ENCODE measurements around the gene SLC6A6.

The SLC6A6 gene

DNA sequence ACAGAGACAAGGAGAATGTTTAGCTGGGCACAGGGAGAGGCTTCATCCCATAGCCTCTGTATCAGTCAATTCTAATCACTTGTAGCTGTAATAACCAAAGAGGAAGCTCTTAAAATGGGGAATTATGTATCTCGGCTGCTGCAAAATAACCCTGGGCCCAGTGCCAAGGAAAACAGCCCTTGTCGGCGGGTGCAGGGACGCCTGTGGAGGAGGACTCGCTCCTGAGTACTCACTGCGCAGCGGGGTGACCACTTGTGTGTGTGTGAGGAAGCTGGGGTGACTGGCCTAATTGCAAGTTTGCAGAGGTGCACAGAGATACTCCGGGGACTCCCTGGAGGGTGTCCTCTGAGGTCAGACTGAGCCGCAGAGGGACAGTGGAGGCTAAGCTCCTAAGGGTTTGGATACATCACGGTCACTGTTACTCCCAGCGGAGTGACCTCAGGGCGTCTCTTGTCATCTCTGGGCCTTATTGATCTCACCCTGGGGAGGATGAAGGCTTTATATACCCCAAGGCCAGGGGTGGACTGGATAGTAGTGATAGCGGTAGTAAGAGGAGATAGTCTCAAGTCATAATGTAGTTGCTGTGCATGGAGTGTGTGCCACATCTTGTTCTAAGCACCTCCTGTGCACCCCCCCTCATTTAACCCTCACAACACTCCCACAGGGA is 37.2 kb downstream of the SLC6A6 start:
- no peak for DNase-seq

DNA sequence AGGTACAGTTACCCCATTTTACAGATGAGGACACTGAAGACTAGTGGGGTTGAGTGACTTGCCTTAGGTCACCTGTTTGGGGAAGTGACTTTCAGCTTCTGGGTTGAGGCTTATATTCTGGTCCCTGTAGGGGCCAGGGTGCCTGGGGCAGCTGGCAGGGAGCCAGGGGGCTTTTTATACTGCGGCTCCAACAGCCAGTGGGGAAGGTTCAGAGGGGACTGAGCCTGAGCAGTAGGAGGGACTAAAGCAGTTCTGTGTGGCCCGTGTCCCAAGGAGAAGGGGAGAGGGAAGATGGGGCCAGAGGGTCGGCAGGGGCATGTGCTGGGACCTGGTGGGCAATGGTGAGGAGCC is 37.7 kb downstream of the SLC6A6 start:
- DNase-seq = no peak

DNA sequence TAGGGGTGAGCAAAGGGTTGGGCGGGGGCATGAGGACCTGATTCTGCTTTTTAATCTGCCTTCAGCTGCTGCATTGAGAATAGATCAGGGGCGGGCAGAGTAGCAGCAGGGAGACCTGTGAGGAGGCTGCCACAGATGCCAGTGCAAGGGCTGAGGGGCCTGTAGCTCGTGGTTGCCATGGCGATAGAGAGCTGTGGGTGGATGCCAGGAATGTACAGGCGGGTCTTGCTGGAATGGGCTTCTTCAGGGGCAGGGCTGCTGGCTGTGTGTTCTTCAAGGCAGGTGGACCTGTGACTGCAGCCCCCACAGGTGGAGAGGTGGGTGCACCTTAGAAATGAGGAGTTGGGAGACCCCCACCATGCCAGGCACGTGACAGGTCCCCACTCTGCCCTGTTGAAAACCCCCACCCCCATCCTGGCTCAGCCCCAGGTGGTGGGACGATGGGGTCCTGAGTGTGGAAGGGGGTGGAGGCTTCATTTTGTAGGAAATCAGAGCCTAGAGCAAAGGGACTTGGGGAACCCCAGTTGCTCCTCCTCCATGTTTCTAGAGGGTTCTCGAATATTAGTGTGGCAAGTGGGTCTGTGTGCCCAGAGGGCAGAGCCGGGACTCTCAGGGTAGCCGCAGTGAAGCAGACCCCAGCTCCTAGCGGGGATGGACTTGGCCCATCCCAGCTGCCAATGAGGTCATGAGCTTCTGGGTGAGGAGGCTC is 38.3 kb downstream of the SLC6A6 start:
- DNase-seq = no peak

DNA sequence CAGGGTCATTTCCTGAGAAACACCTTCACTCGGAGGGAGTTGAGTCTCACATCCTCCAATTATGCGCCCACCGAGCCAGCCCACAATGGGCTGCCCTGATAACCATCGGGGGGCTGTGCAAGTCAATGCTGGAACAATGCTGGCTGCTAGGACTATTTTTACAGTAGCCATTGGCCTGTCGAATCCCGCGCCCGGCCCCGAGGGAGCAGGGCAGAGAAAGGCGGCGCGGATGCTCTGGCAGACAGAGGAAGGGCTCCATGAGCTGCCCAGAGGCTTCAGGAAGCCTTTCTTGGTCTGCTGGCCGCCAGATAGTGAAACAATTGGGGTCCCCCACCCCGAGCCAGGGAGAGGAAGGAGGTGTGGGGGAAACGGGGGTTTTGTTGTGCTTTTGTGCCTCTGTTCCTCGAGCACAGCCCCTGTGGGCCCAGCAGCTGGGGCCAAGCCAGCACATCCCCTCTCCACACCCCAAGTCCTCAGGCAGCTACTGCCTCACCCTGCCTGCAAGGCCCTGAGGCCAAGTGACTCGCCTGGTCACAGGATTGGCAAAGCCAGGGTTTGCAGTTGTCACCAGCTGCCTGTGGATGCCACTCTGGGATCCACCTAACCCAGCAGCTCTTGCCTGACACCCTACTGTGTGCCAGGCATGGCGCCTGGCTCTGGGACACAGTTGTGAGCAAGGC is 39.0 kb downstream of the SLC6A6 start:
- no peak for DNase-seq

DNA sequence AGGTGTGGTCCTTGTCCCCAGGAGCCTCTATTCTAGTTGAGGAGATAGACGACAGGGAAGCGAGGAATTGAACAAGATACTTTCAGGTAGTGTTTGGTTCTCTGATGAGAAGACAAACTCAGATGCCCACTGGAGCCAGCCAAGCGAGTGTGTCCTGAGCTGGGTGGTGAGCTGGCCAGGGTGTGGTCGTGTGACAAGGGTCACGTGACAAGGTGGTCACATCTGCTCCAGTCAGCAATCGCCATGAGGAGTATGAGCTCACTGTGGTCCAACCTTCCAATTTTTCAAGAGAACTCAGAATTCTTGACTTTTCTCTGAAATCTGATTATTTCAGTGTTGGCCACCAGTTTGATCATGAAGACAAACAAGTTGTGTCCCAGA is 39.5 kb downstream of the SLC6A6 start:
- no peak for DNase-seq

DNA sequence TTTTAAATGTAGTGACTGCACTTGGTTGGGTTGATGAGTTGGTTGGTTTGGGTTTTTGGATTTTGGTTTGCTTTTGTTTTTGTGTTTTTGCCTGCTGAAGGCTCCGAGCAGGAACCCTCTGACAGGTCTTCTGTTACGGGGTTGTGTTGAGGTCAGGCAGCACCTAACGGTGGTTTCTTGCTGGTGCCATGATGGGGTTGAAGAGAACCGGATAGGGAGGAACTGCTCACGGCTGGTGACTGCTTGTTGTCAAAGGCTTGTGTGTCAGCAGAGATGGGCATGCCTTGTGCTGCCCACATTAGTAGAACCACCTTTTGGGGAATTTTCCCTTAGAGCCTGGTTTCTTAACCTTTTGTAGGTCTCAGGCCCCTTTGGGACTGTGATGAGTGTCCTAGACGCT is 42.0 kb downstream of the SLC6A6 start:
- DNase-seq = no peak

DNA sequence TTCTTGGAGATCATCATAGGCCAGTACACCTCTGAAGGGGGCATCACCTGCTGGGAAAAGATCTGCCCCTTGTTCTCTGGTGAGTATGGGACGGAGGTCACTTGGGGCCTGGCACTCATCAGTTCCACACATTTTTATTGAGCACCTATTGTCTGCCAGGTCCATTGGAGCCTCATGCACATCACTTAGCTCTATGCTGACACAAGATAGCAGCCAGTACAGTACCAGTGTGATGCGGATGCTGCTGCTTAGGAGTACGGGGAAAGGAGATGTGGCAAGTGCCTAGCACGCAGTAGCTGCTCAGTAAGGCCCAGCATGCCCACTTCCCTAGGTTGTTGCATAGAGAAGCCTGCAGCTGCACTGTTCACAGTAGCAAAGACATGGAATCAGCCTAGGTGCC is 43.4 kb downstream of the SLC6A6 start:
- no peak for DNase-seq

DNA sequence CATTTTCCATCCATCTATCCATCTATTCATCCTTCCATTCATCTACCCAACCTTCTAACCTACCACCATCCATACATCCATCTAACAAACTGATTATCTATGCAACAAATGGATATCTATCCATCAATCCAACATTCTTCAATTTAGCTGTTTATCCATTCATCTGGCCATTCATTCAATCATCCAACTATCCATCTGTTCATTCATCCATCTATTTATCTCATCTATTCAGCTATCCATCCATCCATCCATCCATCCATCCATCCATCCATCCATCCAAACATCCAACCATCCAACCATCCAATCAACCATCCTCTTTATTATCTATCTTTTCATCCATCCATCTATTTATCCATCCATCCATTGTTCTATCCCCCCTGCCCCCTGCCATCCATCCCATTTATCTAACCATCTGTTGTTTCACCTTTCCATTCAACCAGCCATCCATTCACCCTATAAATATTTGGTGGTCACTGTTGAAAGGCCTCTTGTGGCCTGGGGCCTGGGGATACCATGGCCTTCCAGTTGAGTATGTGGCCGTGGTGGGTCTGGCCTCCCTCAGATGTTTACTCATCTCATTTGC is 44.7 kb downstream of the SLC6A6 start:
- DNase-seq = no peak

DNA sequence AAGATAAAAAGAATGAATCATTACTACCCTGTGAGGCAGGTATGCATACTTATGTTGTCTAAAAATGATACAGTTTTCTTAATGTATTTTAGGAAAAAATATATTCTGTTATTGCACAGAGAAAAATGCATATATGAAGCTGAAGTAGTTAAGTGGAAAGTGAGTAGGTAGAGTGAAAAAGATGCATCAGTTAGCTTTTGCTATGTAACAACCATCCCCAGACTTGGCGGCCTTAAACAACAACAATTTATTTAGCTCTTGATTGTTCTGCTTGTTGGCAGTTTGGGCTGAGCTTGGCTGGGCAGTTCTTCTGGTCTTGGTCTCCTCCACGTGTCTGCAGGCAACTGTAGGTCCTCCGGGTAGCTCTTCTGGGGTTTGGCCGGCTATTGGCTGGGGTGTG is 45.7 kb downstream of the SLC6A6 start:
- DNase-seq = no peak

DNA sequence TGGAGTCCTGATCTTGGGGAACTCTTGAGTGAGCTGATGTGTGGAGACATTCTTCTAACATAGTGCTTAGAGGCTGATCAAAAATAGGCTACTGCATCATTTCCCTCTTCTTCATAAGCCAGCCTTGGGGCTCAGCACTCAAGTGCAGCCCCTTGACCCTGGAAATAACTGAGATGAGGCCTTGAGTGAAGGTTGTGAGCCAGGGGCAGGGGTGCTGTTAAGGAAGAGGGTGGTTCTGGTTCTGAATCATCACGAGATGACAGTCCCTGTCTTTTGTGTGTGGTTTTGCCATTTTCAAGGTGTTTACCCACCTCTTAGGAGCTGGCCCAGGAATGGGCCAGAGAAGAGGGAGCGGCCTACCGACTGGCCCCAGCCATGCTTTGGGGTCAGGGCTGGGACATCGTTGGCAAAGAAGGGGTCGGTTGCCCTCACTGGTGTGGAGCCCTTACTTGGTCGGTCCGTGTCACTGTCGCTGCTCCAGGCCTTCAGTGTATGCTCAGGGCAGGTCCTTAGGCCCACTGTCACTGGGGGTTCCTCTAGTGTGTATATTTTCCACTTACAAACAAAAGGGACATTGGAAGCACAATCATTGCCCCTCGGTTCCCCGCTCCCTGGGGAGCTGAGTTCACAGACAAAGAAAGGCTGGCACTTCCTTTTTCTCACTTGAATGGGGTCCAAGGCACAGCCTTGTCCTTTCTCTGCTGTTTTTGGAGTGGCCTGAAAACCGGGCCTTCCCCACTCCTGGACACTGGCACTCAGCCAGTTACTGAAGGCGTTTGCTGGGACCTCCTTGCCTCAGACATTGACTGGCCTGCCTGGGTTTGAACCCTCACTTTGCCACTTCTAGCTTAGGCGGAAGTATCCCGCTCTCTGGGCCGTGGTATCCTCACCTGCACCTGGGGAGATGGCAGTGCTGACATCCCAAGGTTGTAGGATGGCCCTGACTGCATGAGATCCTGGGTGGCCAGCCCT is 46.6 kb downstream of the SLC6A6 start:
- DNase-seq = no peak

DNA sequence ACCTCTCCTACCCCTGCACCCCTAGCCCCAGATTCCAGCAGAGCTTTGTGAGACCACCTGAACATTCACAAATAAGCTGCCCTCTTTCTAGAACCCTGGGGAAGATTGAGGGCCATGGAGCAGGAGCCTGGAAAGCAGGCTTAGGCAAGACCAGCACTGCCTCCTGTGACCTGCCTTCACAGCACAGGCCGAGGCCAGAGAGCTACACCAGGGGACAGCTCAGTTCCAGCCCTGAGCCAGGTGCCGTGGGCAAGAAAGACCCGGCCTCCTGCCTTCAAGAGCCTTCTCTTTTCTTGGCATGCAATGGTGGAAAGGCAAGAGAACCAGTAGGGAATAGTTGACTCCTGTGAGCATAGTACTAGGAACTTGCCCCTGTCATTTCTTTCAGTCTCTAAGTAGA is 48.1 kb downstream of the SLC6A6 start:
- DNase-seq = no peak

DNA sequence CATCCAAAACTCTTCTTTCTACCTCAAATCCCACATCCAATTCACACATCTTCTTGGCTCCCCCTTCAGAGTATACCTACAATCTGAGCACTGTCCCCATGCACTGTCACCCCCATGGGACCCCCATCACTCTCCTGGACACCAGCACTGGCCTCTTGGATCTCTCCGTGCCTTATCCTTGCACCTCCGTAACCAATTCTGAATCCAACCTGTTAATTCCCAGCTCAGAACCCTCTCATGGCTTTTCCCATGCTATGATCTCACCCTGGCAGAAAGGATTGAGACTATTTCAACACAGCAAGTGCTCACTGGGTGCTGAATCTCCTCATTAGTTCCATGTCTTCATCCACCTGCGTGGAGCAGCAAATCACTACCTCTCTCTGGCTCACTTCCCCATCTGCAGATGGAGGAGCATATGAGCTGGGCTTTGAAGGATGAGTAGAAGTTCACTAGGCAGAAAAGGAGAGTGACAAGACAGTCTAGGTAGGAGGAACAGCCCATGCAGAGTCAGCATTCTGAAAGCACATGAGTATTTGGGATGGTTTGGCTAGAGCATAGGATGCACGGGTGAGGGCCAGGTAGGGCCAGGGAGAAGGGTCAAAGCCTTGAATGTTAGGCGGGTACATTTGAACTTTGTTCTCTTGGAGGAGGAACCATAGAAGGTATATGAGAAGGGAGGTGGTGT is 48.7 kb downstream of the SLC6A6 start:
- DNase-seq = no peak

DNA sequence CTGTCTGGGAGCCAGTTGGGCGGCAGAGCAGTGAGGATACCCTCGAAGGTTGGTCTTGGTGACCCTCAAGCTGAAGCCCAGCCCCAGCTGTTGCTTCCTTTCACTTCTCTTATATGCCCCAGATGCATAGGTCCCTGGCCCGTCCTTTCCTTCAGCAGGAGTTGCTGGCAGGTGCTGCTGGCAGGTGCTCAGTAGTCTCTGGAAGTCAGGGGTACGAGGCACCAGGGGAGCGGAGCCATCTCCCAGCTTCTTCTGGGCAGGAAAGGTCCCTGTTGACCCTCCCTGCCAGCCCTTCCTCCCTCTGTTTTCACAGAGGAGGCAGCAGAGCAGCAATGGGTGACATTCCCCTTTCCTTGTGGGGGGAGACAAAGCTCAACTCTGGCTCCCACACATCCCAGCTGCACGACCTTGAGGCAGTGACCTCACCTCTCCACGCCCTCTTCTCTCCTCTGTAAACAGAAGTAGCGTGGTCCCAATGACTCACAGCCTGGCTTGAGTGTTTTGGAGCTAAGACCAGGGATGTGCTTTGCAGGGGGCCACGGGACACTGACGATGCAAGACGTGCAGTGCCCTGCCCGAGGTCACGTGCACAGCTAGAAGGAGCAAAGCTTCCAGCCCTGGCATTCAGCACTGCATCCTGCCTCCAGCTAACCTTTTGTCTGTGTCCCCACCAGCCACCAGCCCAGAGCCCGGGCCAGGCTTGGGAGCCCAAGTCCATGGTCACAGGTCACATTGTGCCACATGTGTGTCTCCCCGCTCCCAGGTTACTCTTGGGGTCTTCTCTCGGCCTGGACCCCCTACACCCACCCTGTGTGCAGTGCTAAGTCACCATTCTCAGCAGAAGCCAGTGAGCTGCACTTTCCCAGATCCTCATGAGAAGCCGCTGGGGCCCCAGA is 49.7 kb downstream of the SLC6A6 start:
- DNase-seq = no peak

DNA sequence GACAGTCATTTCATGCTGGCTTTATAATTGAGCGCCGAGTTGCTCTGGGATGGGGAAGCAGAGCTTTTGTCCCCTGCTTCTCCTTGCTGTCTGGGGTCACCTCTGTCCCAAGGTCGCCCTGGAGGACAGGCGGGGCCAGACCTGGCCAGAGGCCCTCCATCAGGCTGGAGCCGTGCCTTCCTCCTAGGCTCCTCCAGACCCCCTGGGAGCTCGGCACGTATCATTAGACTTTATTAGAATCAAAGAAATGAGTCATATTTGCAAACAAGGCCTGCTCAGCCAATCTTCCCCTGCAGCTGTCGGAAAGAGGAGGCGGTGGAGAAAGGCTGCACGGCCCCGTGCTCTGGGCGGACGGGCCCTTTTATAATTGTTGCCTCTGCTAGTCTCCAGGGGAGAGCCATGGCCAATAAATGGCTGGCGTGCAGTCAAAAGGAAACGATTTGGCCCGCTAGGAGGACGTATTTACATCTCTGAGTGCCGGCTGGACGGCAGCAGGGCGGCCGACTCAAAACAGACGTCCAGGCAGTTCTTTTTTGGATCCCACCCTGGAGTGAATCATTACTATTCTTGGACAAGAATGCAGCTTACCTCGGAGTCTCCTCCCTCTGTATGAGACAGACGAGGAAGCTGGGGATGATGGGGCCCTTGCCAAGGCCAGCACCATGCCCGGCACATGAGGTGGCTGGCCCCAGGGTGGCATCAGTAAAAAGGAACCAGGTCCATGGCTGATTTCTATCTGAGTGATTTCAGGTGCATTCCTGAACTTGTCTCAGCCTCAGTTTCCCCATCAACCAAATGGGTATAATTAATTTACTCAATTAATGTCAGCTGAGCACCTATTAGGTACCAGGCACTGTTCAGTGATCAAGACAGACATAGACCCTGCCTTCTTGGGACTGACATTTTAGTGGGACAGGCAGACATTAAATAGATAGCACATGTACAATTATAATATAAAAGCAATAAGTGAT is 50.6 kb downstream of the SLC6A6 start:
- DNase-seq = no peak

DNA sequence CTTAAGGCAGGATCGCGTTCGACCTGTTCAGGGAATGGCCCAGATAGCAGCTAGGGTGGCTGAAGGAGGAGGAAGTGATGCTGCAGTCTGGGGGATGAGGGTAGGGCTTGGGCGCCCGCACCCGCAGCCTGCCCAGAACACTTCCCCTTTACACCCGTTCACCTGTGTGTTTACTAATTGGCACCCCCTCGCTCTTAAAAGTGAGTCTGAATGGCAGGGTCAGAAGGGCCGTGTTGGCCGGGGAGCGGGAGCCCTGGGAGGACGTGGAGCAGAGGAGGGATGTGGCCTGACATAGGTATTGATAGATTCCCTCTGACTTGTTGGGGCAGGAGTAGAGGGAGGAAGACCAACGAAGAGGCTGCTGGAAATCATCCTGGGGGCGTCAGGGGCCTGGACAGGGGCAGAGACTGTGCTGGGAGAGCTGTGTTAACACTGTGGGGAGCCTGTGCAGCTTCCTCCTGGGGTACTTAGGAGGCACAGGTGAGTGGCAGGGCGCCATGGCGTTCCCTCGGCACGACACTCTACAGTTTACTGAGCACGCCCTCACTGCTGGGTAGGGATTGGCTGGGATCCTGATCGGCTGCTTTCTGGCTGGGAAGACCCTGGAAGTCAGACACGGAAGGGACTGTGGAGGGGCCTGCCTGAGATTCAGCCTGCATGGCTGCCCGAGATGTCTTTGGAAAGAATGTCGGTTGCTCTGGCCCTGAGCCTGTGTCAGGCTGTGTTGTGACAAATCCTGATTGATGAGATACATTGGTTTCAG is 51.7 kb downstream of the SLC6A6 start:
- DNase-seq = no peak

DNA sequence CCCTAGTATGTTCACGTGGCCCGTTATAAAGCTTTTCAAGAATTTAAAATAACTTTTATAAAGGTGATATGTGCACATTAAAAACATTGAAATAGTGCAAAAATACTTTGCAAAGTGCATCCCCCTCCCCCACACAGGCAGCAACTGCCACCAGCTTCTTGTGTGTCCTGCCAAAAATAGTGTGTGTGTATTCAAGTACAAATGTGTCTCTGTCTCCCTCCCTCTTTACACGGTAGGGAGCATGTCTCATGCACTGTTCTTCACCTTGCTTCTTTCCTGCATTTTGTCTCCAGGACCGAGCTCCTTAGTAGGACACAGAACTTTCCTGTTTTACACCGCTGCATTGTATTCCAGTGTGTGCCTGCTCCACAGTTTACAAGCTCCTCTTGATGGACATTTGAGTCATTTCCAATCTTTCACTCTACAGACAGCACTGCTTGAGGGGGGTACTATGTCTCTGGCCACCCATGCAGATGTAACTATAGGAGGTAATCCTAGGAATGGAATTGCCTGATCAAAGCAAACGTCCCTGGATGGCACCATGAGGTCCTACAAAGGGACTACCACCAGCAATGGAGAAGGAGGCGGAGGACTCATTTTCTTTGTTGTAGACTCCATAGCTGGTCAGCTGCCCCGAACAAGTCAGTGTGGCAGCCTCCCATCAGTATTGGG is 52.4 kb downstream of the SLC6A6 start:
- no peak for DNase-seq

DNA sequence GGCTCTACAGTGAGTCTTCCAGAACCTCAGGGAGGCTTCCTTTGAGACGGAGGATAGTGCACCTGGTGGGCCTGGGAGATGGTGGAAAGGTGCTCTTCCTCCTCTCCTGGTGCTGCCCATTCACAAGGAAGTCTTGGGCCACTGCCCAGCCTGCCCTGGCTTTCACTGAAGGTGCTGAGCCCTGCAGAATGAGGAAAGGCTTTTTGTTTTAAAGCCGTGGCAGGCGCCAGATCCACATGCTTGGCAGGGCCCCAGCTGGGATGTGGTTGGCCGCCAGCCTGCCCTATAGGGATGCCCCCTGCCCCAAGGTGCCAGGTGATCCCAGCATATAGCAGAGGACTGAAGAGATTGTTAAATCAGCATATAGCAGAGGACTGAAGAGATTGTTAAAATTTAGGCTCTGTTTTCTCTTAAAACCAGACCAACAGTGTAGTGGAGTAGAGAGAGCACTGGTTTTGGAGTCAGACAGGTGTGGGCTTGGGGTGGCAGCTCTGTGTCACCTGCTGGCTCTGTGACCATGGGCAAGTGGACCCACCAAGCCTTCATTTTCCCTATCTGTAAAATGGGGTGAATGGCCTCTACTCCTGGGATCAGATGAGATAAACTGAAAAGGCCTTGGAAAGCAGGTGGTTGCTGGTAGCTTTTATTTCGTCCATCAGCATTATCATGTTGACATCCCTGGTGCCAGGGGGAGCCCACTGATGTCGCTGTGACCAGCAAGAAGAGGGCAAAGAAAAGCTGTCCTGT is 53.3 kb downstream of the SLC6A6 start:
- DNase-seq = no peak

DNA sequence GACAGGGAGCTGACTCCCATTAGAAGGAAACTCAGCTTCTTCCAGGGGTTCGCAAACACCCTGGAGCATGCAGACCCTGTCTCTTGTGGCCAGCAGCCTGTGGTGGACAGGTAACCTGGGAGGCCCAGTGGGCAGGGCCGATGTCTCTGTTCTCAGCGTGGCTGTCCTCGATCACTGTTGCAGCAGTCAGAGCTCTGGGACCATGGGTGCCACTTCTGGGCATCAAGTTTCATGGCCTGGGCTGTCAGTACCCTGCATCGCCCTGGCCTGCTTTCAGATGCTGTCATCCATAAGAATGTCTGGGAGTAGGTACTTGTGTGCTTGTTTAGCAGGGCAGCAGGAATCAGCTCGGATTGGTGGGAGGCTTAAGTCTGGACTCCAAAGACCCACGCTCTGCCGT is 54.4 kb downstream of the SLC6A6 start:
- no peak for DNase-seq
